ENCODE results near the gene GPATCH1.
"Not testable (repeated sequence)": the region's sequence is repeated elsewhere in the genome, so short reads cannot be mapped to it uniquely, and the experiment has no call there.

The GPATCH1 gene

DNA sequence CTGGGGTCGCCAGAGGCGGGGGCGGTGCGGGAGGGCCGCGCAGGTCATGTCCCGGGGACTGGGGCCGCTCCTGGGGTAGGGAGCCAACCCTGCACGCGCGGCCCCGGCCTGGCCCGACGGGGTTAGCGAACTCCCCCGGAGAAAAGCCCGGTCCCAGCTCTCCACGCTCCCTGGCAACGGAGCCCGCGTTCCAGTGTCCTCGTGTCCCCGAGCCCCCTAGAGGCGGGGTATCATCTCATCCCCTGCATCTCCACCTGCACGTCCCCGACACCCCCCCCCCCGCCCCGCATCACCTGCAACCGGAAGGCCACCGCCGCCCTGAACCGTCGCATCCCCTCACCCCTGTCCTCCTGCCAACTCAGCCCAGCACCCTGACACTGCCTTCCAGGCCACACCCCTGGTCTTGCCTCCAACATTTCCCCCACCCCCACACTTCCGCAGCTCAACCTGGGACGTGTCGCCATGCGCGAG lies 53.6 kb downstream of the GPATCH1 start:
- no peak for DNase-seq (ENCODE audit: low read depth, low spot score)
- Histone ChIP-seq H3K9me3 (ENCODE audit: control insufficient read depth, insufficient read depth, low read length) (no peaks in the 10 kb centered on the region), H3K4me1 (ENCODE audit: control insufficient read depth, insufficient read depth, low read length) (no peaks in the 10 kb centered on the region), H3K36me3 (ENCODE audit: control insufficient read depth, insufficient read depth, low read length) (no peaks in the 10 kb centered on the region), H3K4me3 (ENCODE audit: low read length) (peak overlapping the region; percentile 26; the same call in 1 of the 2 replicates), H3K27ac (ENCODE audit: low read length) (no peak overlapping the region), H3K27me3 (ENCODE audit: control insufficient read depth, insufficient read depth, low read length) (no peaks in the 10 kb centered on the region)
- no CpG with 5 or more reads among the region's 38 CpGs for WGBS (ENCODE audit: insufficient coverage, insufficient read length)

DNA sequence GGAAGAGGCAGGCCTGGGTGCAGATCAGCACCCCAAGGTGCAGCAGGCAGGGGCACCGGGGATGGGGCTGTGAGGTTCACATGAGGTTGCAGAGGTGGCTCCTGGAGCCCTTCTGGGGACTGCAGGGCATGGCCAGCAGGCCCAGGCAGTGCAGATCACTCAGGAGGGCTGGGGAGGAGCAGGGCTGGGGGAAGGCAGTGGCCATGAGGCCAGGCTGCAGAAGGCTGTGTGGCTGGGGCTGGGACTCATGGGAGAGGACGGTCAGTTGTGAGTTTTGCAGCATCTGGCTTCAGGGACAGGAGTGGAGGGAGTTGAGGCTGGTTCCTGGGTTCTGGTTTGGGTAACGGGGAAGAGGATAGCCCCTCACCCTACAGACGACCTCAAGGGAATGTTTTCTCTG lies 58.2 kb downstream of the GPATCH1 start:
- Histone ChIP-seq H3K9me3 (ENCODE audit: control insufficient read depth, insufficient read depth, low read length) (no peaks in the 10 kb centered on the region), H3K27me3 (ENCODE audit: control insufficient read depth, insufficient read depth, low read length) (no peaks in the 10 kb centered on the region), H3K36me3 (ENCODE audit: control insufficient read depth, insufficient read depth, low read length) (no peaks in the 10 kb centered on the region), H3K4me1 (ENCODE audit: control insufficient read depth, insufficient read depth, low read length) (no peaks in the 10 kb centered on the region), H3K27ac (ENCODE audit: low read length) (no peak overlapping the region), H3K4me3 (ENCODE audit: low read length) (no peak overlapping the region)
- DNase-seq (ENCODE audit: low read depth, low spot score) = no peak
- no CpG with 5 or more reads among the region's 4 CpGs for WGBS (ENCODE audit: insufficient coverage, insufficient read length)

DNA sequence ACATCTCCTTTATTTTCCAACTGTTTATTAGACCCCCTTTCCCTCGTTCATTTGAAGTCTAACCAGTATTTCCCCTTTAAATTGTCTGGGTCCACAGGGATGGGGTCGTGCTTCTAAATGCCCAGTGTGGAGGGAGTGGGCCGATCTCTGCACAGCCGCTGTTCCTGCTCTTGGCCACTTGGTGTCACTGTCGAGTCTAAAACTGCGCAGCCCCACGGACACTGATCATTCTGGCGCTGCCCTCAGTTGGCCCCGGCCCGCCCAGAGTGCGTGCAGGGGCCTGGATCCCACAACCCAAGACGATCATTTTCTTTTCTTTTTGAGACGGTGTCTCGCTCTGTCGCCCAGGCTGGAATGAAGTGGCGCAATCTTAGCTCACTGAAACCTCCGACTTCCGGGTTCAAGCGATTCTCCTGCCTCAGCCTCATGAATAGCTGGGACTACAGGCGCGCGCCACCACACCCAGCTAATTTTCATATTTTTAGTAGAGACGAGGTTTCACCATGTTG lies 63.0 kb downstream of the GPATCH1 start:
- Histone ChIP-seq H3K36me3 (ENCODE audit: control insufficient read depth, insufficient read depth, low read length) (no peaks in the 10 kb centered on the region), H3K4me3 (ENCODE audit: low read length) (no peak overlapping the region), H3K27ac (ENCODE audit: low read length) (no peak overlapping the region), H3K27me3 (ENCODE audit: control insufficient read depth, insufficient read depth, low read length) (no peaks in the 10 kb centered on the region), H3K9me3 (ENCODE audit: control insufficient read depth, insufficient read depth, low read length) (no peaks in the 10 kb centered on the region), H3K4me1 (ENCODE audit: control insufficient read depth, insufficient read depth, low read length) (no peaks in the 10 kb centered on the region)
- WGBS (ENCODE audit: insufficient coverage, insufficient read length) = no CpG with 5 or more reads among the region's 23 CpGs
- DNase-seq (ENCODE audit: low read depth, low spot score) = no peak

DNA sequence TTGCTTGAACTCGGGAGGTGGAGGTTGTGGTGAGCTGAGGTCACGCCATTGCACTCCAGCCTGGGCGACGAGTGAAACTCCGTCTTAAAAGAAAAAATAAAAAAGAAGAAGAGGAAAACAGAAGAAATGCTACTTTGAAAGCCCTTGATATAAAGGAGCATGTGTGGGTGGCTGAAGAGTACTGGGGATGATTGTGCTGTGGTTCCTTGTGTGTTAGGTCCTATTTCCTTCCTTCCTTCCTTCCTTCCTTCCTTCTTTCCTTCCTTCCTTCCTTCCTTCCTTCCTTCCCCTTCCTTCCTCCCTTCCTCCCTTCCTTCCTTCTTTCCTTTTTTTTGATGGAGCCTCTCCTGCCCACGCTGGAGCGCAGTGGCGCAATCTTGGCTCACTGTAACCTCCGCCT lies 65.2 kb downstream of the GPATCH1 start:
- Histone ChIP-seq H3K27me3 (ENCODE audit: control insufficient read depth, insufficient read depth, low read length) (no peaks in the 10 kb centered on the region), H3K36me3 (ENCODE audit: control insufficient read depth, insufficient read depth, low read length) (no peaks in the 10 kb centered on the region), H3K27ac (ENCODE audit: low read length) (no peak overlapping the region), H3K4me1 (ENCODE audit: control insufficient read depth, insufficient read depth, low read length) (no peaks in the 10 kb centered on the region), H3K9me3 (ENCODE audit: control insufficient read depth, insufficient read depth, low read length) (no peaks in the 10 kb centered on the region), H3K4me3 (ENCODE audit: low read length) (no peak overlapping the region)
- WGBS (ENCODE audit: insufficient coverage, insufficient read length) = no CpG with 5 or more reads among the region's 9 CpGs
- no peak for DNase-seq (ENCODE audit: low read depth, low spot score)

DNA sequence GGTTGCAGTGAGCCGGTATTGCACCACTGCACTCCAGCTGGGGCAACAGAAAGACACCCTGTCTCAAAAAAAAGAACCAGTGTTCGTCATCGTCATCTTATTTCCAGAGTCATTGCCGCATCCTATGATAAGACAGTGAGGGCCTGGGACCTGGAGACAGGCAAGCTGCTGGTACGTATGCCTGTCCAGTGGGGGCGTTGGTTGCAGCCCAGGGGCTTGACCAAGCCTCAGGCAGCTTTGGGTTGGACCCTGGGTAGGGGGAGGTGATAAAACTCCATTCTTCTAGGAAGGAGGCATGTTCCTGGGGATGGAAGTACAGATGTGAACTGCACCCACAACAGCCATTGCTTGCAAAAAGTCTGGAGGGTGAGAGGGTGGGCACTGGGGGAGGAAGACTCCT lies 66.6 kb downstream of the GPATCH1 start:
- no CpG with 5 or more reads among the region's 6 CpGs for WGBS (ENCODE audit: insufficient coverage, insufficient read length)
- no peak overlapping the region for H3K27ac ChIP-seq (ENCODE audit: low read length)

DNA sequence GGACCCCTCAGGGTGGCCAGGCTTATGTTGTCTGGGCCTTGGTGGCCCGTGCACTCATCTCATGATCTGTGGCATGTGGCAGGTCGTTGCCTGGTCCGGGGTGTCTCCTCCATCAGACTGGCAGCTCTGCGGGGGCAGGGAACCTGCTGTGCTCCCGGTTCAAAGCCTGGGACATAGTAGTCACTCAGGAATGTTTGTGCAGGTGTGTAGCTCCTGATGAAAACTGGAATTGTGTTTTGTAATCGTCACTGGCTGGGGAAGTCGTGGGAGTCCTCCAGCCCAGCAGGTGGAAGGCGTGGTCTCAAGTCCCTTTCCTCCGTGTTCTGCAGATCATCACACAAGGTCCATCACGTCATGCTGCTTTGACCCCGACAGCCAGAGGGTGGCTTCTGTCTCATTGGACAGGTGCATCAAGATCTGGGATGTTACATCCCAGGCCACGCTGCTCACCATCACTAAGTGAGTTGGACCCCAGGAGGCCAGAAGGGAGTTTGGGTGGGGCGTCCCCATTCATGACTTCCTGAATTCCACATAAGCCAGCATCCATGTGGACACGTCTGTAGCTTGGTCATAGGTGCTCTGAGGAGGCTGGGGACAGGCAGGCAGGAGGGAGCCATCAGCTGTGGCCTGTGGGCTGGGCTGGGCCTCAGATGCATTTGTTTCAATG lies 70.0 kb downstream of the GPATCH1 start:
- Histone ChIP-seq H3K9me3 (ENCODE audit: control insufficient read depth, insufficient read depth, low read length) (no peaks in the 10 kb centered on the region), H3K36me3 (ENCODE audit: control insufficient read depth, insufficient read depth, low read length) (no peaks in the 10 kb centered on the region), H3K4me1 (ENCODE audit: control insufficient read depth, insufficient read depth, low read length) (no peaks in the 10 kb centered on the region), H3K4me3 (ENCODE audit: low read length) (no peak overlapping the region), H3K27ac (ENCODE audit: low read length) (no peak overlapping the region), H3K27me3 (ENCODE audit: control insufficient read depth, insufficient read depth, low read length) (no peaks in the 10 kb centered on the region)
- no CpG with 5 or more reads among the region's 14 CpGs for WGBS (ENCODE audit: insufficient coverage, insufficient read length)
- DNase-seq (ENCODE audit: low read depth, low spot score) = no peak

More for the DNA sequence above, 66.6 kb downstream of the GPATCH1 start:
- no peak for DNase-seq (ENCODE audit: low read depth, low spot score)
- no peak overlapping the region for H3K4me3 ChIP-seq (ENCODE audit: low read length)
- H3K27me3 ChIP-seq (ENCODE audit: control insufficient read depth, insufficient read depth, low read length) = no peaks in the 10 kb centered on the region
- no peaks in the 10 kb centered on the region for H3K9me3 ChIP-seq (ENCODE audit: control insufficient read depth, insufficient read depth, low read length)
- H3K36me3 ChIP-seq (ENCODE audit: control insufficient read depth, insufficient read depth, low read length) = no peaks in the 10 kb centered on the region
- no peaks in the 10 kb centered on the region for H3K4me1 ChIP-seq (ENCODE audit: control insufficient read depth, insufficient read depth, low read length)

DNA sequence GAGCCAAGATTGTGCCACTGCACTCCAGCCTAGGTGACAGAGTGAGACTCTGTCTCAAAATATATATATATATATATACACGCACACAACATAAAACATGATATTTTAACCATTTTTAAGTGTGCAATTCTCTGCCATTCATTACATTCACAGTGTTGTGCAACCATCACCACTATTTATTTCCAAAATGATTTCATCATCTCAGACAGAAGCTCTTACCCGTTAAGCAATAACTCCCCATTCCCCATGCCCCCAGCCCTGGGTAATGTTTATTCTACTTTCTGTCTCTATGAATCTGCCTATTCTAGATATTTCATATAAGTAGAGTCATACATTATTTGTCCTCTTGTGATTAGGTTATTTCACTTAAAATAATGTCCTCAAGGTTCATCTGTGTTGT lies 71.2 kb downstream of the GPATCH1 start:
- Histone ChIP-seq H3K4me1 (ENCODE audit: control insufficient read depth, insufficient read depth, low read length) (no peaks in the 10 kb centered on the region), H3K4me3 (ENCODE audit: low read length) (no peak overlapping the region), H3K9me3 (ENCODE audit: control insufficient read depth, insufficient read depth, low read length) (no peaks in the 10 kb centered on the region), H3K27me3 (ENCODE audit: control insufficient read depth, insufficient read depth, low read length) (no peaks in the 10 kb centered on the region), H3K27ac (ENCODE audit: low read length) (no peak overlapping the region), H3K36me3 (ENCODE audit: control insufficient read depth, insufficient read depth, low read length) (no peaks in the 10 kb centered on the region)
- DNase-seq (ENCODE audit: low read depth, low spot score) = no peak
- no CpG with 5 or more reads among the region's 2 CpGs for WGBS (ENCODE audit: insufficient coverage, insufficient read length)

DNA sequence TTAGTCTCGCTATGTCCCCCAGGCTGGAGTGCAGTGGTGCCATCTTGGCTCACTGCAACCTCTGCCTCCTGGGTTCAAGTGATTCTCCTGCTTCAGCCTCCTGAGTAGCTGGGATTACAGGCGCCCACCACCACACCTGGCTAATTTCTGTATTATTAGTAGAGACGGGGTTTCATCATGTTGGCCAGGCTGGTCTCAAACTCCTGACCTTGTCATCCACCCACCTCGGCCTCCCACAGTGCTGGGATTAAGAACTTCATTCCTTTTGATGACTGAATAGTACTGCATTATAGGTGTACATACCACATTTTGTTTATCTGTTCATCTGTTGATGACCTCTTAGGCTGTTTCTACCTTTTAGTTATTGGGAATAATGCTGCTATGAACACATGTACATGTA lies 71.6 kb downstream of the GPATCH1 start:
- WGBS (ENCODE audit: insufficient coverage, insufficient read length) = no CpG with 5 or more reads among the region's 4 CpGs
- DNase-seq (ENCODE audit: low read depth, low spot score) = not testable (repeated sequence)

DNA sequence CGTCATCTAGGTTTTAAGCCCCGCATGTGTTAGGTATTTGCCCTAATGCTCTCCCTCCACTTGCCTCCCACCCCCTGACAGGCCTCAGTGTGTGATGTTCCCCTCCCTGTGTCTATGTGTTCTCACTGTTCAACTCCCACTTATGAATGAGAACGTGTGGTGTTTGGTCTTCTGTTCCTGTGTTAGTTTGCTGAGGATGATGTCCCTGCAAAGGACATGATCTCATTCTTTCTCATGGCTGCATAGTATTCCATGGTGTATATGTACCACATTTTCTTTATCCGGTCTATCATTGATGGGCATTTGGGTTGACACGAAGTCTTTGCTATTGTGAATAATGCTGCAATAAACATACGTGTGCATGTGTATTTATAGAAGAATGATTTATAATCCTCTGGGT lies 73.3 kb downstream of the GPATCH1 start:
- not testable (repeated sequence) for H3K4me3 ChIP-seq (ENCODE audit: low read length); H3K9me3 ChIP-seq (ENCODE audit: control insufficient read depth, insufficient read depth, low read length); H3K4me1 ChIP-seq (ENCODE audit: control insufficient read depth, insufficient read depth, low read length); H3K27ac ChIP-seq (ENCODE audit: low read length); H3K36me3 ChIP-seq (ENCODE audit: control insufficient read depth, insufficient read depth, low read length); H3K27me3 ChIP-seq (ENCODE audit: control insufficient read depth, insufficient read depth, low read length); DNase-seq (ENCODE audit: low read depth, low spot score)
- no CpG with 5 or more reads among the region's 6 CpGs for WGBS (ENCODE audit: insufficient coverage, insufficient read length)

More for the DNA sequence above, 71.6 kb downstream of the GPATCH1 start:
- H3K36me3 ChIP-seq (ENCODE audit: control insufficient read depth, insufficient read depth, low read length); H3K27me3 ChIP-seq (ENCODE audit: control insufficient read depth, insufficient read depth, low read length); H3K4me1 ChIP-seq (ENCODE audit: control insufficient read depth, insufficient read depth, low read length); H3K4me3 ChIP-seq (ENCODE audit: low read length); H3K27ac ChIP-seq (ENCODE audit: low read length); H3K9me3 ChIP-seq (ENCODE audit: control insufficient read depth, insufficient read depth, low read length): not testable (repeated sequence)

DNA sequence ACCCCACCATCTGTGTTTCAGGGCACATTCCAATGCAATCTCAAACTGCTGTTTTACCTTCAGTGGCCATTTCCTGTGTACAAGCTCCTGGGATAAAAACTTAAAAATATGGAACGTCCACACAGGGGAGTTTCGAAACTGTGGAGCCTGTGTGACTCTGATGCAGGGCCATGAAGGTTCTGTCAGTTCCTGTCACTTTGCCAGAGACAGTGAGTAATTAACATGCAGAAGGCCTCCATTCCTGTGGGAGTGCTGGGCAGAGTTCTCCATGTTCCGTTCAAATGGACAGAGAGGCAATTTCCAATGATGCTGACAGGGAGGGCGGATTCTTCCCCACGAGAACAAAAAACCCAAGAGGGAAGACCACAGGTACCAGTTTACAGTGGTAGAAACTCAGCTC lies 75.4 kb downstream of the GPATCH1 start:
- Histone ChIP-seq H3K4me1 (ENCODE audit: control insufficient read depth, insufficient read depth, low read length) (no peaks in the 10 kb centered on the region), H3K9me3 (ENCODE audit: control insufficient read depth, insufficient read depth, low read length) (no peaks in the 10 kb centered on the region), H3K27me3 (ENCODE audit: control insufficient read depth, insufficient read depth, low read length) (no peaks in the 10 kb centered on the region), H3K36me3 (ENCODE audit: control insufficient read depth, insufficient read depth, low read length) (no peaks in the 10 kb centered on the region), H3K27ac (ENCODE audit: low read length) (no peak overlapping the region), H3K4me3 (ENCODE audit: low read length) (no peak overlapping the region)
- DNase-seq (ENCODE audit: low read depth, low spot score) = no peak
- WGBS (ENCODE audit: insufficient coverage, insufficient read length) = no CpG with 5 or more reads among the region's 5 CpGs

DNA sequence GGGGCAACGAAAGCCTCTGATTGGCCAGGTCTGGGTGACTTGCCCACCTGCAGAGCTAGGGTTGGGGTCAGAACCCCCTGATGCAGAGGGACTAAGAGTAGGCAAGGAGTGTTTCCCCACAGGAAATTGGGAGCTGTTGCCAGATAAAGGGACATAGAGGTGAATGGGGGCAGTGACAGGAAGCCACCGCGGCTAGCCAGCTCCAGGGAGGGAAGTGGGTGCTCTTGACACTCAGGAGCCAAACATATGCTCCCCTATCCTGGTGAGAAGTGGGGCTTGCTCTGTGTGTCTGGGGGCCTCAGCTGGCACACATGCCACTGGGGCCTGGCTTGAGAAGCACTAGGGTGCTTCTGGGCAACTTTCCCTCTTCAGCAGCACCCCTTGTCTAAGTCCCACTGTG lies 76.9 kb downstream of the GPATCH1 start:
- no peaks in the 10 kb centered on the region for H3K27me3 ChIP-seq (ENCODE audit: control insufficient read depth, insufficient read depth, low read length)
- no peak for DNase-seq (ENCODE audit: low read depth, low spot score)

More for the DNA sequence above, 76.9 kb downstream of the GPATCH1 start:
- Histone ChIP-seq H3K4me1 (ENCODE audit: control insufficient read depth, insufficient read depth, low read length) (no peaks in the 10 kb centered on the region), H3K4me3 (ENCODE audit: low read length) (no peak overlapping the region), H3K36me3 (ENCODE audit: control insufficient read depth, insufficient read depth, low read length) (no peaks in the 10 kb centered on the region), H3K27ac (ENCODE audit: low read length) (no peak overlapping the region), H3K9me3 (ENCODE audit: control insufficient read depth, insufficient read depth, low read length) (no peaks in the 10 kb centered on the region)
- WGBS (ENCODE audit: insufficient coverage, insufficient read length) = no CpG with 5 or more reads among the region's 3 CpGs
